ENCODE measurements around the gene STK24.

STK24 gene

GRCh38 chr13:98537306-98537705 is 39.6 kb downstream of the STK24 start:
- Histone ChIP-seq H3K27me3 (replicated peaks) (no peaks in the 10 kb centered on the region), H3K36me3 (replicated peaks) (no peaks in the 10 kb centered on the region), H3K4me3 (ENCODE audit: low read depth, low read length) (no peak overlapping the region), H3K27ac (no peak overlapping the region)
- in situ Hi-C loops (cut with HindIII; ENCODE audit: low pct_ligation_motif_present, low sequenced_read_pairs): no loop called here
- no peak for DNase-seq
- TF ChIP-seq, protein P1, sequence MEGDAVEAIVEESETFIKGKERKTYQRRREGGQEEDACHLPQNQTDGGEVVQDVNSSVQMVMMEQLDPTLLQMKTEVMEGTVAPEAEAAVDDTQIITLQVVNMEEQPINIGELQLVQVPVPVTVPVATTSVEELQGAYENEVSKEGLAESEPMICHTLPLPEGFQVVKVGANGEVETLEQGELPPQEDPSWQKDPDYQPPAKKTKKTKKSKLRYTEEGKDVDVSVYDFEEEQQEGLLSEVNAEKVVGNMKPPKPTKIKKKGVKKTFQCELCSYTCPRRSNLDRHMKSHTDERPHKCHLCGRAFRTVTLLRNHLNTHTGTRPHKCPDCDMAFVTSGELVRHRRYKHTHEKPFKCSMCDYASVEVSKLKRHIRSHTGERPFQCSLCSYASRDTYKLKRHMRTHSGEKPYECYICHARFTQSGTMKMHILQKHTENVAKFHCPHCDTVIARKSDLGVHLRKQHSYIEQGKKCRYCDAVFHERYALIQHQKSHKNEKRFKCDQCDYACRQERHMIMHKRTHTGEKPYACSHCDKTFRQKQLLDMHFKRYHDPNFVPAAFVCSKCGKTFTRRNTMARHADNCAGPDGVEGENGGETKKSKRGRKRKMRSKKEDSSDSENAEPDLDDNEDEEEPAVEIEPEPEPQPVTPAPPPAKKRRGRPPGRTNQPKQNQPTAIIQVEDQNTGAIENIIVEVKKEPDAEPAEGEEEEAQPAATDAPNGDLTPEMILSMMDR (IDR thresholded peaks at IDR 0.05; ENCODE audit: low read depth, low read length, missing control alignments): no peak

- no peak for DNase-seq
- H3K4me3 ChIP-seq (ENCODE audit: low read depth, low read length): no peak overlapping the region
- no peak overlapping the region for H3K27ac ChIP-seq
- in situ Hi-C loops (cut with HindIII; ENCODE audit: low pct_ligation_motif_present, low sequenced_read_pairs): no loop called here
- no peaks in the 10 kb centered on the region for H3K36me3 ChIP-seq (replicated peaks)
- TF ChIP-seq, protein P1 (IDR thresholded peaks at IDR 0.05; ENCODE audit: low read depth, low read length, missing control alignments): no peak
- no peaks in the 10 kb centered on the region for H3K27me3 ChIP-seq (replicated peaks)
Observed at GRCh38 chr13:98536729-98537128, 40.2 kb downstream of the STK24 start.

DNA sequence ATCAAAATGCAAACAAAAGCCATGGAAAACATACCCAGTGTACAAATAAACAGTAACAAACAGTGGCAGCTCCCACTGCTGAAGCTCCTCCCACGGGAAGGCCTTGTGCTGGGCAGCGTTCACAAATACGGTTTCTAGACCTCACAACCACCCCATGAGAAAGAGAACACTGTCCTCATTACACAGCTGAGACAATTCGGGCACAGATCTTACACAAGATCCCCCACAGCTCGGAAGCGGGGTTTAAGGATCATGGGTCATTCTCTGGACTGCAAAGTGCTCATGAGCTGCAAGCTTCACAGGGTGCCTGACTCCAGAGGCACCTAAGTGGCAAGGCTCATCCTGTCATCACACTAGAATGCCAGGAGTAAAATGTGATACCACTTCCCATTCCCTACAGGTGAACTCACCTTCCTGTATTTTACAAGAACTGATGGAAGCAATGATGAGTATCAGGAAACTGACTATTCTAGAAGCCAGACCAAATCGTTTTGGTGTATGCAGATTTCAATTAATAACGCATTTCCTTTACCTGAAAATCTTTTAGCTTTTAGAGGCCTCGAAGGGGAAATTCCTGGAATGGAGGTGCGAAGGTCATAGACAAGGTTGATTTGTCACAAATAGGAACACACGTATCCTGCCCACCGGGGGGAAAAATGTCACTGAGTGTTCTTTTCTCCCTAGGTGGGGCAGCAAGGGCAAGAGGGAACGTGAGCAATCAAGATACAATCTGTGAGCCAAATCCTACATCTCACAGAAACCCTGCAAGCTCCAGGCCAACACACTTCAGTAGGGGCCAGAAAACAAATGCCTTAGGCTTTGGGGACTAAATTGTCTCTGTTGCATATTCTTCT is 41.2 kb downstream of the STK24 start:
- DNase-seq: no peak
- TF ChIP-seq, protein P1 (IDR thresholded peaks at IDR 0.05; ENCODE audit: low read depth, low read length, missing control alignments): no peak
- Histone ChIP-seq H3K4me3 (ENCODE audit: low read depth, low read length) (no peak overlapping the region), H3K27ac (no peak overlapping the region), H3K27me3 (replicated peaks) (no peaks in the 10 kb centered on the region), H3K36me3 (replicated peaks) (no peaks in the 10 kb centered on the region)
- in situ Hi-C loops (cut with HindIII; ENCODE audit: low pct_ligation_motif_present, low sequenced_read_pairs): no loop called here

DNA sequence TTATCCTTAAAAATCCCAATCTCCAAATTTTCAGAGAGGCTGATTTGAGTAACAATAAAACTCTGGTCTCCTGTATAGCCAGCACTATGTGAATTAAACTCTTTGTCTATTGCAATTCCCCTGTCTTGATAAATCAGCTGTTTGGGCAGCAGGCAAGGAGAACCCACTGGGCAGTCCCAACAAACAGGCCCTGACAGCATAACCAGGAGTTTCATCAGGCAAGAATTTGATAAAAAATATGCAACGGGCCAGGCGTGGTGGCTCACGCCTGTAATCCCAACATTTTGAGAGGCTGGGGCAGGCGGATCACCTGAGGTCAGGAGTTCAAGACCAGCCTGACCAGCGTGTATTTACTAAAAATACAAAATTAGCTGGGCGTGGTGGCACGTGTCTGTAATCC is 42.1 kb downstream of the STK24 start:
- TF ChIP-seq, protein P1 (IDR thresholded peaks at IDR 0.05; ENCODE audit: low read depth, low read length, missing control alignments): no peak
- in situ Hi-C loops (cut with HindIII; ENCODE audit: low pct_ligation_motif_present, low sequenced_read_pairs): no loop called here
- H3K27me3 ChIP-seq (replicated peaks): no peaks in the 10 kb centered on the region
- H3K36me3 ChIP-seq (replicated peaks): no peaks in the 10 kb centered on the region
- no peak overlapping the region for H3K4me3 ChIP-seq (ENCODE audit: low read depth, low read length)
- no peak overlapping the region for H3K27ac ChIP-seq
- DNase-seq: no peak

GRCh38 chr13:98533912-98534311 is 43.0 kb downstream of the STK24 start:
- Histone ChIP-seq H3K4me3 (ENCODE audit: low read depth, low read length) (no peak overlapping the region), H3K36me3 (replicated peaks) (no peaks in the 10 kb centered on the region), H3K27ac (no peak overlapping the region), H3K27me3 (replicated peaks) (no peaks in the 10 kb centered on the region)
- DNase-seq: no peak
- in situ Hi-C loops (cut with HindIII; ENCODE audit: low pct_ligation_motif_present, low sequenced_read_pairs): no loop called here
- TF ChIP-seq, protein P1 (IDR thresholded peaks at IDR 0.05; ENCODE audit: low read depth, low read length, missing control alignments): no peak

- H3K27me3 ChIP-seq (replicated peaks): no peaks in the 10 kb centered on the region
- in situ Hi-C loops (cut with HindIII; ENCODE audit: low pct_ligation_motif_present, low sequenced_read_pairs): no loop called here
- no peak overlapping the region for H3K27ac ChIP-seq
- TF ChIP-seq, protein P1 (IDR thresholded peaks at IDR 0.05; ENCODE audit: low read depth, low read length, missing control alignments): no peak
- H3K36me3 ChIP-seq (replicated peaks): no peaks in the 10 kb centered on the region
- no peak overlapping the region for H3K4me3 ChIP-seq (ENCODE audit: low read depth, low read length)
- no peak for DNase-seq
Observed at GRCh38 chr13:98532254-98532653, 44.7 kb downstream of the STK24 start.
